Heart left ventricle (tissue), 16 donors: Measurements from ENCODE around the gene RBMS1. TPM values are rescaled to one million over a fixed set of nuclear protein-coding genes. Genes with fewer than 3 reads are reported as not detected.

ENCODE experiments used
- ATAC-seq, 4 donors: fragments of 200-7000 bp; cut with Tn5 transposase; one replicate each; pipeline ENCODE4 v1.9.1; 2020 to 2022; ENCODE audit warnings: moderate library complexity in 4 of 4, mild to moderate bottlenecking in 3 of 4, moderate number of reproducible peaks in 1 of 4
- DNase-seq, 5 donors: peaks; one replicate each; pipeline ENCODE4 v3.0.0-alpha.2; 2020
- H3K27ac ChIP-seq, 12 donors: fragments of 200-600 bp; sonication (generic) in 4 of 12; one replicate each; pipeline versions ENCODE4 v1.5.0 to v1.8.0; 2016 to 2022; ENCODE audit warnings: mild to moderate bottlenecking in 2 of 12
- H3K27me3 ChIP-seq, 9 donors: fragments of 200-600 bp; sonication (generic) in 2 of 9; one replicate each; pipeline versions ENCODE4 v1.5.1 to v1.8.0; 2016 to 2022; ENCODE audit warnings: mild to moderate bottlenecking in 3 of 9
- H3K36me3 ChIP-seq, 9 donors: fragments of 200-600 bp; sonication (generic) in 2 of 9; one replicate each; pipeline versions ENCODE4 v1.5.0 to v1.8.0; 2018 to 2022; ENCODE audit warnings: mild to moderate bottlenecking in 2 of 9
- H3K4me1 ChIP-seq, 12 donors: fragments of 200-600 bp; sonication (generic) in 4 of 12; one replicate each; pipeline versions ENCODE4 v1.5.0 to v1.8.0; 2016 to 2022; ENCODE audit warnings: mild to moderate bottlenecking in 3 of 12
- H3K4me3 ChIP-seq, 12 donors: fragments of 200-600 bp; sonication (generic) in 4 of 12; one replicate each; pipeline versions ENCODE4 v1.5.0 to v1.8.0; 2017 to 2022; ENCODE audit warnings: mild to moderate bottlenecking in 9 of 12, moderate library complexity in 4 of 12
- H3K9me3 ChIP-seq, 12 donors: fragments of 200-600 bp; sonication (generic) in 4 of 12; one replicate each; pipeline versions ENCODE4 v1.5.0 to v1.8.0; 2016 to 2022; ENCODE audit warnings: mild to moderate bottlenecking in 1 of 12
- CTCF ChIP-seq, 12 donors: fragments of 200-600 bp; sonication (generic) in 4 of 12; IDR thresholded peaks; one replicate each; pipeline versions ENCODE4 v1.5.0 to v1.8.0; 2018 to 2022; ENCODE audit warnings: antibody characterized with exemption in 12 of 12, mild to moderate bottlenecking in 5 of 12
- POLR2A ChIP-seq, 2 donors: fragments of 450-650 bp; IDR thresholded peaks; one replicate each; pipeline ENCODE4 v1.6.1; 2017; ENCODE audit warnings: antibody characterized with exemption in 2 of 2, mild to moderate bottlenecking in 2 of 2, moderate library complexity in 2 of 2
- whole genome bisulfite sequencing, 4 donors: extraction: QIAGEN DNeasy Blood & Tissue Kit in 2 of 4; methylation state at CpG; one replicate each; pipeline versions ENCODE4 v1.1.5 to v1.1.7; 2013 to 2018; 5-methylcytosine and 5-hydroxymethylcytosine counted together
- intact Hi-C, 10 donors: fragments of 100-400 bp; cut with DNase I; formaldehyde crosslinking; loops; one replicate each; pipeline versions ENCODE4 v1.11.1 to v1.14.2; 2022
- polyA plus RNA-seq, 2 donors: library from polyadenylated mRNA; stranded (reverse); fragments of 200-250 nt; gene quantifications; one replicate each; pipeline ENCODE4 v1.2.3, GENCODE V29; 2013
- total RNA-seq, 9 donors: library from RNA; depleted of rRNA in 2 of 9; stranded (reverse); fragments of >200 nt in 2 of 9; fragmentation: NEBNext Ultra II Directional in 3 of 9; extraction: Animal tissue kit (Norgen Biotek cat#: 25700) in 3 of 9; gene quantifications; one replicate each; pipeline versions ENCODE4 v1.1.0 to v1.2.4, GENCODE V29; 2016 to 2023
- donor health status: ischemic (EF 13 %, LVEDD 7.1; RV severe dilation, severe dysfunction).
- donor health status: healthy with polysubstance abuse.
- donor health status: DM: no; HTN: yes; CAD: no.
- donor health status: DM: no; HTN: no; CAD: no.
- donor health status: ischemic (EF 25% LVEDD 6.9; RV normal size, moderate dysfunction).
- donor health status: ischemic (EF 25% LVEDD 5.7; RV mildly dilated, moderate dysfunction).
- donor health status: healthy.
- donor health status: DM: yes; HTN: yes; CAD: no.
- donor health status: ischemic (EF 35%, LVEDD 5.7; RV mildly dilated, moderate dysfunction).
- donor health status: nonischemic (EF 11% LVEDD 7.7; RV severe dilation, severe dysfunction).
- donor health status: DM: yes; HTN: yes; CAD: no.
- donor health status: PGD.
- donor health status: ischemic (EF 29% LVEDD 5.4; RV normal size, mild dysfunction).
- donor health status: nonischemic (EF 23%, LVEDD 6.1; RV moderate dilation, normal function).

RBMS1 gene
- total and polyA plus RNA-seq, 11 donors = 32.4 to 102 (median 52.6) TPM

GRCh38 chr2:160295519-160296207, 197.9 kb downstream of the RBMS1 start:
- Histone ChIP-seq H3K4me1 (peaks cover 10 to 85% (median 70%) of the 10 kb centered on the region in 12 donors), H3K27me3 (no peaks in the 10 kb centered on the region), H3K36me3 (peaks cover 0 to 77% (median 58%) of the 10 kb centered on the region in 9 donors), H3K9me3 (no peaks in the 10 kb centered on the region), H3K27ac (peak overlapping the region in 1 of 12 donors; percentile 79), H3K4me3 (no peak overlapping the region)
- DNase-seq = no peak
- ATAC-seq = no peak
- intact Hi-C loops = no loop called here
- WGBS, 4 donors = 56 to 75% (median 66%) methylated on average over 7 of the region's 7 CpGs
- no peak for TF ChIP-seq CTCF (IDR thresholded peaks at IDR 0.05)
- TF ChIP-seq POLR2A (IDR thresholded peaks at IDR 0.05) = no peak

- no peak for ATAC-seq
- DNase-seq = no peak
Observed at GRCh38 chr2:160294889-160295288, 198.7 kb downstream of the RBMS1 start.

GRCh38 chr2:160294339-160294803, 199.2 kb downstream of the RBMS1 start:
- TF ChIP-seq POLR2A (IDR thresholded peaks at IDR 0.05) = no peak
- no peak for TF ChIP-seq CTCF (IDR thresholded peaks at IDR 0.05)
- 18 to 30% (median 26%) methylated on average over 5 of the region's 5 CpGs for WGBS, 4 donors
- intact Hi-C loops = loop anchor here in 1 of 10 donors (5.0 kb wide), 1 partner anchor 113 kb away; no protein-coding TSS in a partner anchor
- ATAC-seq (peak; percentile 51 to 85 (median 80)), DNase-seq (peak; percentile 60 to 84 (median 65))
- Histone ChIP-seq H3K27me3 (no peaks in the 10 kb centered on the region), H3K27ac (peak overlapping the region in 11 of 12 donors; percentile 2 to 79 (median 26)), H3K4me3 (no peak overlapping the region), H3K9me3 (no peaks in the 10 kb centered on the region), H3K4me1 (peaks cover 14 to 85% (median 75%) of the 10 kb centered on the region in 12 donors), H3K36me3 (peaks cover 0 to 74% (median 45%) of the 10 kb centered on the region in 9 donors)

More at GRCh38 chr2:160294889-160295288, 198.7 kb downstream of the RBMS1 start:
- Histone ChIP-seq H3K9me3 (no peaks in the 10 kb centered on the region), H3K4me3 (no peak overlapping the region), H3K36me3 (peaks cover 0 to 75% (median 50%) of the 10 kb centered on the region in 9 donors), H3K27ac (peak overlapping the region in 5 of 12 donors; percentile 4 to 79 (median 47)), H3K27me3 (no peaks in the 10 kb centered on the region), H3K4me1 (peaks cover 14 to 85% (median 75%) of the 10 kb centered on the region in 12 donors)
- TF ChIP-seq POLR2A (IDR thresholded peaks at IDR 0.05) (no peak), CTCF (IDR thresholded peaks at IDR 0.05) (no peak)
- intact Hi-C loops = loop anchor here in 1 of 10 donors (5.0 kb wide), 1 partner anchor 112 kb away; no protein-coding TSS in a partner anchor

GRCh38 chr2:160293391-160294091, 200.1 kb downstream of the RBMS1 start:
- no peak for TF ChIP-seq POLR2A (IDR thresholded peaks at IDR 0.05)
- no peak for TF ChIP-seq CTCF (IDR thresholded peaks at IDR 0.05)
- peaks cover 14 to 86% (median 78%) of the 10 kb centered on the region in 12 donors for H3K4me1 ChIP-seq
- peak overlapping the region in 11 of 12 donors; percentile 2 to 79 (median 26) for H3K27ac ChIP-seq
- H3K9me3 ChIP-seq = no peaks in the 10 kb centered on the region
- H3K36me3 ChIP-seq = peaks cover 0 to 74% (median 37%) of the 10 kb centered on the region in 9 donors
- ATAC-seq (peak in 3 of 4 donors; percentile 43 to 52 (median 45)), DNase-seq (no peak)
- 63 to 78% (median 71%) methylated on average over 6 of the region's 6 CpGs for WGBS, 4 donors
- no peaks in the 10 kb centered on the region for H3K27me3 ChIP-seq
- intact Hi-C loops = loop anchor here in 1 of 10 donors (5.0 kb wide), 1 partner anchor 114 kb away; no protein-coding TSS in a partner anchor
- no peak overlapping the region for H3K4me3 ChIP-seq
